HEK293T (cell line): ENCODE results near the gene PTGER2.

ENCODE experiments used
- CTCF ChIA-PET: fragments of 350-600 bp; formaldehyde crosslinking; extraction: SDS; loops from one replicate; lab custom pipeline; 2021; ENCODE audit warnings: antibody characterized with exemption, inconsistent platforms; lab: Yijun Ruan, JAX
- POLR2A ChIA-PET: fragments of 350-600 bp; formaldehyde crosslinking; extraction: SDS; loops from one replicate; lab custom pipeline; 2020; ENCODE audit warnings: antibody characterized with exemption, inconsistent platforms; lab: Yijun Ruan, JAX
- DNase-seq: peaks from one replicate; pipeline ENCODE4 v3.0.0; 2012; ENCODE audit warnings: mixed read lengths; ENCODE audit errors: extremely low spot score
- ARNT ChIP-seq: fragments of 450-650 bp; IDR thresholded peaks from 2 replicates; pipeline ENCODE4 v1.6.1; 2017; ENCODE audit warnings: mild to moderate bottlenecking
- BHLHE40 ChIP-seq: fragments of 450-650 bp; IDR thresholded peaks from 2 replicates; pipeline ENCODE4 v1.6.1; 2016; ENCODE audit warnings: mild to moderate bottlenecking, moderate library complexity, borderline replicate concordance
- CTBP1 ChIP-seq: fragments of 450-650 bp; IDR thresholded peaks from 2 replicates; pipeline ENCODE4 v1.6.1; 2016; ENCODE audit warnings: borderline replicate concordance
- ELF4 ChIP-seq: fragments of 450-650 bp; IDR thresholded peaks from 2 replicates; pipeline ENCODE4 v1.6.1; 2017; ENCODE audit warnings: antibody characterized with exemption
- FOXA1 ChIP-seq: fragments of 450-650 bp; IDR thresholded peaks from 2 replicates; pipeline ENCODE4 v1.6.1; 2016; ENCODE audit warnings: mild to moderate bottlenecking
- FOXK2 ChIP-seq: fragments of 450-650 bp; IDR thresholded peaks from 2 replicates; pipeline ENCODE4 v1.6.1; 2016; ENCODE audit warnings: mild to moderate bottlenecking
- FOXM1 ChIP-seq: fragments of 450-650 bp; IDR thresholded peaks from 2 replicates; pipeline ENCODE4 v1.6.1; 2017; ENCODE audit warnings: mild to moderate bottlenecking, borderline replicate concordance
- HDGF ChIP-seq: fragments of 450-650 bp; IDR thresholded peaks from 2 replicates; pipeline ENCODE4 v1.6.1; 2017; ENCODE audit warnings: antibody characterized with exemption, borderline replicate concordance
- L3MBTL2 ChIP-seq: fragments of 450-650 bp; conservative IDR thresholded peaks from 2 replicates; pipeline ENCODE4 v1.6.1; 2016; ENCODE audit warnings: mild to moderate bottlenecking
- LEF1 ChIP-seq: fragments of 450-650 bp; IDR thresholded peaks from 2 replicates; pipeline ENCODE4 v1.6.1; 2017; ENCODE audit warnings: mild to moderate bottlenecking, borderline replicate concordance
- NFRKB ChIP-seq: fragments of 450-650 bp; IDR thresholded peaks from 2 replicates; pipeline ENCODE4 v1.6.1; 2016; ENCODE audit warnings: mild to moderate bottlenecking, moderate library complexity
- SP1 ChIP-seq: fragments of 450-650 bp; IDR thresholded peaks from 2 replicates; pipeline ENCODE4 v1.6.1; 2017
- SUZ12 ChIP-seq: fragments of 450-650 bp; IDR thresholded peaks from 2 replicates; pipeline ENCODE4 v1.6.1; 2016; ENCODE audit warnings: mild to moderate bottlenecking
- TARDBP ChIP-seq: fragments of 450-650 bp; IDR thresholded peaks from 2 replicates; pipeline ENCODE4 v1.6.1; 2016
- ZNF384 ChIP-seq: fragments of 450-650 bp; IDR thresholded peaks from 2 replicates; pipeline ENCODE4 v1.6.1; 2016
- TF ChIP-seq, protein P1 (sequence below): fragments of 450-650 bp; IDR thresholded peaks from 2 replicates; pipeline ENCODE4 v1.6.1; 2016

PTGER2 gene

DNA sequence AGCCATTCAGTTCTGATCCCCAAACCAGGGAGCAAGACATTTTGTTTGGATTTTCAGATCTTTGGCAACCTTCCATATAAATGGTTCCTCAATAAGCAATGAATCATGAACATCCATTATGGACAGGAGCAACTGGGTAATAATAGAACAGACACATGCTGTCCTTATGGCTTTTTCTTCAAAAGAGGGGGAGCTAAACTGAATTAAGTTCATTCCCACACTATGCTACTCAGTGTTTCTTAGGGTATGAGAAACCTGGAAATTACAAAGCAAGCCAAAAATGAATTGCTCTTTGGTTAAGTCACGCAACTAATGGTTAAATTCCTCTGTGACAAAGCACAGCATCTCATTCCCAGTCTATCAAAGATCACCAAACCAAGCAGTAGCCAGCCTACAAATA, 51.0 kb downstream of the PTGER2 start:
- POLR2A ChIA-PET: no interaction called here
- DNase-seq: no peak
- TF ChIP-seq NFRKB (no peak), HDGF (no peak), SUZ12 (no peak), ARNT (no peak), ZNF384 (no peak), L3MBTL2 (no peak), FOXM1 (no peak)
- TF ChIP-seq, protein P1, sequence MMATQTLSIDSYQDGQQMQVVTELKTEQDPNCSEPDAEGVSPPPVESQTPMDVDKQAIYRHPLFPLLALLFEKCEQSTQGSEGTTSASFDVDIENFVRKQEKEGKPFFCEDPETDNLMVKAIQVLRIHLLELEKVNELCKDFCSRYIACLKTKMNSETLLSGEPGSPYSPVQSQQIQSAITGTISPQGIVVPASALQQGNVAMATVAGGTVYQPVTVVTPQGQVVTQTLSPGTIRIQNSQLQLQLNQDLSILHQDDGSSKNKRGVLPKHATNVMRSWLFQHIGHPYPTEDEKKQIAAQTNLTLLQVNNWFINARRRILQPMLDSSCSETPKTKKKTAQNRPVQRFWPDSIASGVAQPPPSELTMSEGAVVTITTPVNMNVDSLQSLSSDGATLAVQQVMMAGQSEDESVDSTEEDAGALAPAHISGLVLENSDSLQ: no peak
- CTCF ChIA-PET: no interaction called here

DNA sequence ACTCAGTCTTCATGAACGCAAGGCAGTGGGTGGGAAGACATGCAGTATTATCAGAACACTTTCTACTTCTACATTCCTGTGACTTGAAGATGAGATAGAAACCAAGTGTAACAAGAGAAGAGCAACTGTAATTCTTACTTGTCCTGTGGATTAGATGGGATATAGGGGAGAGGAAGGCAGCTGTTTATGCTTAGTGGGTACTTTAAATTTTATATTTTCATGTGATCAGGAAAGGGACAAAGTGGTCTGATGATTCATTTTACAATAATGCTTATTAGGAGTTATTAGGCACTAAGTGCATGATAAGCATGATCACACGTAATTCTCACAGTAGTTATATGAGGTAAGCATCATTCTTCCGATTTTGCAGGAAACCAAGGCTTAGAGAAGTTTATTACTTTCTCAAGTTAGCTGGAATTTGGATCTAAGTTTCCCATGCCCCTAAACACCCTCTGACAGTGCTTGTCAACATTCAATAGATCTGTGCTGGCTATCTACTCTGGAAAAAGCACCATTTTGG, 52.7 kb downstream of the PTGER2 start:
- no peak for DNase-seq
- TF ChIP-seq FOXA1 (no peak), ELF4 (no peak), BHLHE40 (no peak), NFRKB (no peak), CTBP1 (no peak), ZNF384 (no peak), LEF1 (no peak), ARNT (no peak), L3MBTL2 (no peak)
- TF ChIP-seq, protein P1: no peak
- ChIA-PET POLR2A (no interaction called here), CTCF (interaction anchor here (0.7 kb wide), 1 partner anchor 1967 kb away, joined by 3 read pairs; no protein-coding TSS in a partner anchor)

DNA sequence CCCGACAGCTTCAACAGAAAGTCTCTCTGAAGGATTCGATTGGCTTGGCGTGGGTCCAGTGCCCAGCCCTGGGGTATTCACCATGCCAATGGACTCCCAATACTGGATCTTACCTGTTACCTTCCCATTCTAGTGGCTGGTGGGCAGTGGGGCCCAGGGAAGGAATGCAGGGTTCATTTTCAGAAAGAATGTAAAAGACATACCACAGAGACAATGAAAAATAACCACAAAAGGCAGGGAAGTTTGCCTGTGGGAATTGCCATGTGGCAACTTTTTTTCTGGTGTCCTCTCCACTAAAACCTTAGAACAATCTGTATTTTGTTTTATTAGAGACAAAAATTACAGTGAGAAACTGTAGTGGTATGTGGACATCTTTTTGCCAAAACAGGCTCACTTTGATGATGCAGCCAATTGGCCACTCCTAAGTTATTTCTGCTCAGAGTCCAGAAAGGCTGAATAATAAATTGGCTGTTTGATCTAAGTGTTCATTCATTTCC, 55.2 kb downstream of the PTGER2 start:
- DNase-seq: no peak
- TF ChIP-seq, protein P1: no peak
- TF ChIP-seq LEF1 (no peak), ARNT (no peak), BHLHE40 (no peak), FOXK2 (no peak), L3MBTL2 (no peak)
- ChIA-PET POLR2A (no interaction called here), CTCF (no interaction called here)

DNA sequence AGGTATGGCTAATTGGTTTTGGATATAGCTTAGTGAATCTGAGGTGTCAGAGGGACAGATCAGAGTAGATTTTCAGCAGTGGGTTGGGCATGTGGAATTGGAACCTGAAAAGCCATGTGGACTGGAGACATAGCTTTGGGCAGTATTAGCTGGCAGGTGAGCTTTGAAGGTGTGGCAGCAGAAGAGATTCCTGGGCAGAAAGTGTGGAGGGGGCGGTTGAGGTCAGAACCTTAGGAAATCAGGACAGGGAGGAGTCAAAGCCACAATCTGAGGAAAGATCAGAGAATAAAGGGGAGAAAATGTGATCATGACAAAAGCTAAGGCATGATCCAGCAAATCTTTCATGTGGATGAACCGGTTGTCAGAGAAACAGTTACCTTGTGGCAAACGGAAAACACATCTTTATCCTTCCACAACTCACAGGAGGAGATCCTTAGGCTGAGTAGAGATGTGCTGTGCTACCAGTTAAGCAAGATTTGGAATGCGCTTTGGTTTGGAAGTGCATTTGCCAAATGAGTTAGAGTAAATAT, 56.4 kb downstream of the PTGER2 start:
- DNase-seq: no peak
- TF ChIP-seq HDGF (no peak), FOXM1 (no peak), TARDBP (no peak), FOXK2 (no peak), ARNT (no peak), SP1 (no peak), LEF1 (no peak), NFRKB (no peak), ELF4 (no peak), BHLHE40 (no peak), L3MBTL2 (no peak), CTBP1 (no peak), FOXA1 (no peak), SUZ12 (no peak), ZNF384 (no peak)
- TF ChIP-seq, protein P1: no peak
- ChIA-PET POLR2A (no interaction called here), CTCF (no interaction called here)

DNA sequence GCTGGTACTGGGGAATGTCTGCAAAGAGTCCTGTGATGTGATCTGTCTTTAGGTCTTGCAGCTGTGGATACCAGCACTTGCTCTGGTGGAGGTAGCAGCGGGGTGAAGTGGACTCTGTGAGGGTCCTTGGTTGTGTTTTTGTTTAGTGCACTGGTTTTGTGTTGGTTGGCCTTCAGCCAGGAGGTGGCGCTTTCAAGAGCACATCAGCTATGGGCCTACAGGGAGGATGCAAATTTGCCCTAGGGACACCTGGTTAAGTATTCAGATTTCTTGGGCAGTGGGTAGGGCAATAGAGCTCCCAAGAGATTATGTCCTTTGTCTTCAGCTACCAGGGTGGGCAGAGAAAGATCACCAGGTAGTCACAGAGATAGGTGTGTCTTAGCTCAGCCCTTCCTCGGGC, 63.8 kb downstream of the PTGER2 start:
- CTCF ChIA-PET: no interaction called here
- TF ChIP-seq, protein P1: no peak
- no peak for TF ChIP-seq FOXK2
- no peak for TF ChIP-seq BHLHE40
- no peak for TF ChIP-seq ARNT
- no peak for TF ChIP-seq HDGF
- no peak for TF ChIP-seq ZNF384
- no peak for TF ChIP-seq ELF4
- TF ChIP-seq L3MBTL2: no peak
- no peak for TF ChIP-seq TARDBP
- no peak for TF ChIP-seq LEF1
- TF ChIP-seq CTBP1: no peak
- POLR2A ChIA-PET: no interaction called here
- DNase-seq: no peak
